Measurements from ENCODE around the gene RUNX1. TPM values are rescaled to one million over a fixed set of nuclear protein-coding genes. Genes with fewer than 3 reads are reported as not detected.

The RUNX1 gene
- total and polyA plus RNA-seq, 2 donors (not counting 3 experiments of a cell fraction or from before 2014, with no cell fraction given) = 4.6 to 17.9 TPM

GRCh38 chr21:34922479-34922878 is 126.6 kb downstream of the RUNX1 start:
- Histone ChIP-seq H4K20me1 (replicated peaks; ENCODE audit: control insufficient read depth, extremely low read depth, insufficient read depth, low read length) (no peaks in the 10 kb centered on the region), H3K9ac (replicated peaks; ENCODE audit: extremely low read depth, insufficient read depth, low read length) (no peak overlapping the region), H3K36me3 (ENCODE audit: control insufficient read depth in 2 of 2, extremely low read depth in 1 of 2, insufficient read depth in 2 of 2, low read length in 2 of 2) (no peaks in the 10 kb centered on the region), H3K27ac (ENCODE audit: insufficient read depth, low read depth, low read length) (no peak overlapping the region), H3K27me3 (ENCODE audit: control insufficient read depth in 2 of 2, insufficient read depth in 2 of 2, low read length in 2 of 2) (peaks cover 6 to 17% of the 10 kb centered on the region in 2 experiments), H2AFZ (ENCODE audit: low read depth, low read length) (no peak overlapping the region), H3K4me1 (ENCODE audit: control insufficient read depth, extremely low read depth, insufficient read depth, low read length) (no peaks in the 10 kb centered on the region), H3K79me2 (ENCODE audit: control insufficient read depth, insufficient read depth, low read length) (no peaks in the 10 kb centered on the region), H3K9me3 (replicated peaks; ENCODE audit: control insufficient read depth, insufficient read depth, low read length) (no peaks in the 10 kb centered on the region), H3K9me1 (replicated peaks; ENCODE audit: control insufficient read depth, extremely low read depth, insufficient read depth, low read length) (no peaks in the 10 kb centered on the region), H3K4me3 (replicated peaks in 1 of 3; ENCODE audit: insufficient read depth in 1 of 3, low read depth in 1 of 3, low read length in 3 of 3) (no peak overlapping the region), H3K4me2 (ENCODE audit: insufficient read depth, low read length) (no peak overlapping the region)
- TF ChIP-seq FOS (IDR thresholded peaks at IDR 0.05; ENCODE audit: borderline replicate concordance, insufficient read depth, low read length) (no peak), POLR2A (IDR thresholded peaks at IDR 0.05; ENCODE audit: low read depth, low read length) (no peak), JUN (IDR thresholded peaks at IDR 0.05; ENCODE audit: borderline replicate concordance, insufficient read depth, insufficient read length, low read depth) (no peak), EZH2 (IDR thresholded peaks at IDR 0.05; ENCODE audit: borderline replicate concordance, low read depth, low read length, severe bottlenecking) (no peak), GATA2 (IDR thresholded peaks at IDR 0.05; ENCODE audit: insufficient read depth, insufficient read length, low read depth, low read length) (no peak), POLR2AphosphoS5 (IDR thresholded peaks at IDR 0.05; ENCODE audit: insufficient read depth, low read depth, low read length) (no peak), MYC (IDR thresholded peaks at IDR 0.05; ENCODE audit: low read depth, low read length) (no peak)
- TF ChIP-seq, protein P1, sequence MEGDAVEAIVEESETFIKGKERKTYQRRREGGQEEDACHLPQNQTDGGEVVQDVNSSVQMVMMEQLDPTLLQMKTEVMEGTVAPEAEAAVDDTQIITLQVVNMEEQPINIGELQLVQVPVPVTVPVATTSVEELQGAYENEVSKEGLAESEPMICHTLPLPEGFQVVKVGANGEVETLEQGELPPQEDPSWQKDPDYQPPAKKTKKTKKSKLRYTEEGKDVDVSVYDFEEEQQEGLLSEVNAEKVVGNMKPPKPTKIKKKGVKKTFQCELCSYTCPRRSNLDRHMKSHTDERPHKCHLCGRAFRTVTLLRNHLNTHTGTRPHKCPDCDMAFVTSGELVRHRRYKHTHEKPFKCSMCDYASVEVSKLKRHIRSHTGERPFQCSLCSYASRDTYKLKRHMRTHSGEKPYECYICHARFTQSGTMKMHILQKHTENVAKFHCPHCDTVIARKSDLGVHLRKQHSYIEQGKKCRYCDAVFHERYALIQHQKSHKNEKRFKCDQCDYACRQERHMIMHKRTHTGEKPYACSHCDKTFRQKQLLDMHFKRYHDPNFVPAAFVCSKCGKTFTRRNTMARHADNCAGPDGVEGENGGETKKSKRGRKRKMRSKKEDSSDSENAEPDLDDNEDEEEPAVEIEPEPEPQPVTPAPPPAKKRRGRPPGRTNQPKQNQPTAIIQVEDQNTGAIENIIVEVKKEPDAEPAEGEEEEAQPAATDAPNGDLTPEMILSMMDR (IDR thresholded peaks at IDR 0.05; ENCODE audit: extremely low read depth in 1 of 2, insufficient read depth in 1 of 2, low read depth in 1 of 2, low read length in 2 of 2) = no peak
- TF ChIP-seq, protein P2, sequence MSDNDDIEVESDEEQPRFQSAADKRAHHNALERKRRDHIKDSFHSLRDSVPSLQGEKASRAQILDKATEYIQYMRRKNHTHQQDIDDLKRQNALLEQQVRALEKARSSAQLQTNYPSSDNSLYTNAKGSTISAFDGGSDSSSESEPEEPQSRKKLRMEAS (IDR thresholded peaks at IDR 0.05; ENCODE audit: insufficient read depth, insufficient read length) = no peak
- no TSS peak for BruUV-seq (replicated peaks)
- dilution Hi-C loops (cut with MboI; ENCODE audit: extremely low pct_ligation_motif_present, low sequenced_read_pairs) (no loop called here), intact Hi-C loops (cut with micrococcal nuclease) (no loop called here)
- POLR2A ChIA-PET = no interaction called here
- no peak for FAIRE-seq
- DNase-seq (ENCODE audit: low read depth, low spot score) = no peak
- CTCF ChIA-PET = no interaction called here

All from endothelial cell of umbilical vein (primary cell).